PC-9 (cell line): ENCODE measurements around the gene FES.

Source experiments
- EZH2 ChIP-seq: fragments of 200-600 bp; sonication (generic); IDR thresholded peaks from 2 replicates; pipeline ENCODE4 v1.8.0; 2017; ENCODE audit warnings: antibody characterized with exemption, low read depth
- TF ChIP-seq, protein P1 (sequence below): fragments of 200-600 bp; sonication (generic); conservative IDR thresholded peaks from 2 replicates; pipeline ENCODE4 v1.6.1; 2017; ENCODE audit warnings: mixed run types, antibody characterized with exemption, mild to moderate bottlenecking, moderate library complexity

DNA sequence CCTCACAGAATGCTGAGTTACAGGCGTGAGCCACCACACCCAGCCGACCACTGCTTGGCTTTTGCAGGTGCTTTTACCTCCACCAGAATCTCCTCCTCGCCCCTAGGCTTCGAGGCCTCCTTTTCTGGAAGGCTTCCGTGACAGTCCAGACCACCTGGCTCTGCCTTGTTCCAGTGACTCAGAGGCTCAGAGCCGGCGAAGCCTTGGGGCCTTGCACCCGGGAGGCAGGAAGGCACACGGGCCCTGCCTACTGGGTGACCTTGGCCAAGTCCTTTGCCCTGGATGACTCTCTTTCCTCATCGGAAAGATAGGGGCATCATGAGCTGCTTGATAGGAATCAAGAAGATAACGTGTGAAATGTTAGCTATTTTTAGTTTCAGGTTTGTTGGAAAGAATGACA lies 47.2 kb upstream of the FES start:
- TF ChIP-seq, protein P1, sequence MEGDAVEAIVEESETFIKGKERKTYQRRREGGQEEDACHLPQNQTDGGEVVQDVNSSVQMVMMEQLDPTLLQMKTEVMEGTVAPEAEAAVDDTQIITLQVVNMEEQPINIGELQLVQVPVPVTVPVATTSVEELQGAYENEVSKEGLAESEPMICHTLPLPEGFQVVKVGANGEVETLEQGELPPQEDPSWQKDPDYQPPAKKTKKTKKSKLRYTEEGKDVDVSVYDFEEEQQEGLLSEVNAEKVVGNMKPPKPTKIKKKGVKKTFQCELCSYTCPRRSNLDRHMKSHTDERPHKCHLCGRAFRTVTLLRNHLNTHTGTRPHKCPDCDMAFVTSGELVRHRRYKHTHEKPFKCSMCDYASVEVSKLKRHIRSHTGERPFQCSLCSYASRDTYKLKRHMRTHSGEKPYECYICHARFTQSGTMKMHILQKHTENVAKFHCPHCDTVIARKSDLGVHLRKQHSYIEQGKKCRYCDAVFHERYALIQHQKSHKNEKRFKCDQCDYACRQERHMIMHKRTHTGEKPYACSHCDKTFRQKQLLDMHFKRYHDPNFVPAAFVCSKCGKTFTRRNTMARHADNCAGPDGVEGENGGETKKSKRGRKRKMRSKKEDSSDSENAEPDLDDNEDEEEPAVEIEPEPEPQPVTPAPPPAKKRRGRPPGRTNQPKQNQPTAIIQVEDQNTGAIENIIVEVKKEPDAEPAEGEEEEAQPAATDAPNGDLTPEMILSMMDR: no peak
- no peak for TF ChIP-seq EZH2
